Kidney tubule cell (primary cell): ENCODE data around the gene MCRIP2.

Experiments used
- DNase-seq: peaks from one replicate; pipeline ENCODE4 v3.0.0-alpha.2; 2018; ENCODE audit warnings: low spot score

MCRIP2 gene

DNA sequence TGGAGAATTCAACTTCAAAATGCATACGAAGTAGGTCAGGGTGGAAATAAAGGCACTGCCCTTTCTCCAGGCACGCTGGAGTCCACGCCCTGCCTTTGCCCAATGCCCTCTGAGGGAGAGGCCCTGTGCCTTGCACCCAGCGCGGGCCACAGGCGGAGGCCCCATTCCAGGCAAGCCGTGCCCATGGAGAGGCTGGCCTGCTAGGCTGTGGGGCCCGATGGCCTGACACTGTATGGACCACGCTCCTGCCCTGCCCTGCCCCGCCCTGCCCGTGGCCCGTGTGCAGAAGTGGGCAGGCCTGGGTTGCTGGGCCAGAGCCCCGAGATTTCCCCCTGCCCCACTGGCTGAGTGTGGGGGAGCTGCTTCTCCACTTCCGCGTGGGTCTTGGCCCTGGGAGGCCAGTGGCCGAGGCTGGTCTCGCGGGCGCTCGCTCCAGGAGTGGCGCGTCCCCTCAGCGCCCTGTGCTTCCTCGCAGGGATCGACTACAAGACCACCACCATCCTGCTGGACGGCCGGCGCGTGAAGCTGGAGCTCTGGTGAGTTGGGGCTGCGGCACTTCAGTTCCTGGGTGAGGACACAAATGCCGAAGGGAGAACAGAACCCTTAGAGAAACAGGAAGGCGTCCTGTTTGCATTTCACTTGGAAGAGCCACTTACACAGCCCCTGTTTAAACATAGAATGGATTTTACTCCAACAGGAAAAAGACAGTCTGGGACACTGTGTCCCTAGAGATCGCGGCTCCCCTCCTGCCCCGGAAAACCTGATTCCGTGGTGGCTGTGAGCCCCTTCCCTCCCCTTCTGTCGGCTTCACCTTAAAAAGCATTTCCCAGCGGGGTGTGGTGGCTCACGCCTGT, 24.7 kb upstream of the MCRIP2 start:
- no peak for DNase-seq

DNA sequence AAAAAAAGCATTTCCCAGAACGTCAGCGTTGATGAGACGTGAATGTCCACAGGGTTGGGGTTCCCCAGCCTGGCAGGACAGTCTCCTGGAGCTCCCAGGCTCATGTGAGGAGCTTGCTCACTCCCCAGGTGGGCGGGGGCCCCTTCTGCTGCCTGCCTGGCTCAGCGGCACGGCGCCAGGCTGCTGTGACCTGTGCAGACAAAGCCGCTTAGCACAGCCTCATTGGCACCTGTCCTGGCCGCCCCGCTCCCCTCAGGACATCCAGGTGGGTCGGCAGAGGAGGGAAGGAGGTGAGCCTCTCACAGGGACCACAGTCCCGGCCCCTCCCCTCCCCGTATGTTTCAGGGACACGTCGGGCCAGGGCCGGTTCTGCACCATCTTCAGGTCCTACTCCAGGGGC, 23.8 kb upstream of the MCRIP2 start:
- DNase-seq, result no peak

DNA sequence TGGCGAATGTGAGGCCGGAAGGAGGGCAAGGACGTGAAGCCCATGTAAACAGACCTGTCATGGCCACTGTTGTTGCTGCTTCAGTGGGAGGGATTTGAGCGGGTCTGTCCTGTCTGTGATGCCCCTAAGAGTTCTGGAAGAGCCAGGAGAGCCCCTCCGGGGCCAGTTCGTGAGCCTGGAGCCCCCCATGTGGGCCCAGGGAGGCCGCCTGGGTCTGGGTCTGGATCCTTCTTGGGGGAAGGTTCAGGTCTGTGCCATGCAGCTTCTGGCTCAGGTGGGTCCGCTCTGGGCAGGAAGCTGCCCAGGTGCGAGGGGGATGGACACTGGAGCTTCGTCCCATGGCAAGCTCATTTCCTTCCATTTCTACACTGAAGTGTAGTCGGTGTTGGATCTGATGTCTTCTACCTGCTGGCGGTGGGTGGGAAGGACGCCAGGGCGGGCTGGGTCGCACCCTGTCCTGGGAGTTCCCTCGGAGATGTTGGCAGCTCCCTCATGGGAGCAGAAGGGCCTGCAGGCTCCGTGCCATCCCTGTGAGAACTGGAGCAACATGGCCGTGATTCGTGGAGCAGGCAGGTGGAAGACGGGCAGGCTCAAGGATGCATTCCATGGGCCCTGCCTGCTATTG, 22.0 kb upstream of the MCRIP2 start:
- DNase-seq, result no peak

DNA sequence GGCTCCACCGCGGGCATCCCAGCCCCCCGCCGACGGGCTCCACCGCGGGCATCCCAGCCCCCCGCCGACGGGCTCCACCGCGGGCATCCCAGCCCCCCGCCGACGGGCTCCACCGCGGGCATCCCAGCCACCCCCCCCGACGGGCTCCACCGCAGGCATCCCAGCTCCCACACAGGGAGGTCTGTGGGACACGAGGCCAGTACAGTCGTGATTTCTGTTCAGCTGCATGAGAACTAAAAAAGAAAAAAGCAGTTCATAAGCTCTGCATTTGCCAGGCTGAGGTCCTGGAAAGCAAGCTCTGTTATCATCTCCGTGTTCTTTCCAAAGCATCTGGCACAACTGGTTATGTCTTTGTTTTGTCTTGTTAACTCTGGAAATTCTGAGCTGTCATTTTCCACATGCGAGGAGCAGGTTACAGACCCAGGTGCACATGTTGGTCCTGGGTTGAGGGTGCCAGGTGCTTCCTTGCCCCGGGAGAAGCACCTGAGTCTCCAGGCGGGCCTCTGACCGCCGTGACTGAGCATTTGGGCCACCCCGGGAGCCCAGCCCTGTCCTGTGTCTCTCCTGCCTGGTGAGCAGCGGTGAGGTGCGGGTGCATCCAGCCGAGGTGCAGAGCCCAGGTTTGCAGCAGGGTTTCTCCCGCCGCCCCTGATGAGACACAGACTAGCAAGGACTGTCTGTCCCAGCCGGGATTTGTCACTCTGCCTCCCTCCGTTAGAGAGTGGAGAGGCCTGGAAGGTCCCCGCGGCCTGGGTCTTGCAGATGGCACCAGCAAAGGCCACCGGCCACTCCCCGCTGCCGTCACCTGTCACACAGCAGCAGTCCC, 20.7 kb upstream of the MCRIP2 start:
- no peak for DNase-seq

DNA sequence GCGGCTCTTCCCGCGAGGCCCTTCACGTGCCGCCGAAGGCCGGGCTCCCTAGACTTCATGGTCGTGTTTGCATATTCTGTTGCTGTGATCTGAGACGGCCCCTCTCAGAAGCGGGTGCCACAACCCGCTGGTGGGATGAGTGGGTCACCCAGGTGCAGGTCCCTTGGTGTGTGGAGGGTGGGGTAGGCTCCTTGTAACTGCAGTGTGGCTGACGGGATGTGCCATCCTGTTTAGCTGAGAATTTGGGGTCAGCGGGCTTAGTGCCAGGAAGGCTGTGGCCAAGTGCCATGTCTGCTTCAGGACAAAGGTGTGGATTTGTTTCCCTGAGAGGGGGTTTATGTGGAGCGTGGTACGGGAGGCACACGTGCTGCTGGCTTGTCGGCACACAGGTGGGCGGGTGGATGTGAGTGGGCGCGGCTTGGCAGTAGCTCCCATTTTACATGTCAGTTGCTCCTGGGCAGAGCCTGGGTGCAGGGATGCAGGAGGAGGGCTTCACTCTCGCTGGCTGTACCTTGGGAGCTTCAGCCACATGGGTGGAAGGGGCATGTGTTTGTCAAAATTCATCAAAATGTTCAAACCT, 20.0 kb upstream of the MCRIP2 start:
- no peak for DNase-seq

DNA sequence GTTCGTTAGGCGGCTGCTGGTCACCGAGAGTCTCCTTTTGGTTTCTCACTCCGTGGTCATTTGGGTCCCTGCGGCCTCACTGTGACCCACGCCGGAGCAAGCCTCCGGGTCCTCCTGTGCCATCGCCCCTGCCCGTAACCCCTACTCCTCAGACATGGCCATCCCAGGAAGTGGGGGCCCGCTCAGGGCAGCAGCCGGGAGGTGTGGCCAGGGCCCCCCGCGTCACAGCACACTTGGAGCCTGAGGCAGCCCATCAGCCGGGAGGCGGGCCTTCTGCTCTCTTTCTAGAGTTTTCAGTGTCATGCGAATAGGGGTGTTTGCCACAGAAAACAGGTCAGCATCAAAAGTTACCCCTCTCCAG, 18.7 kb upstream of the MCRIP2 start:
- DNase-seq, result no peak

DNA sequence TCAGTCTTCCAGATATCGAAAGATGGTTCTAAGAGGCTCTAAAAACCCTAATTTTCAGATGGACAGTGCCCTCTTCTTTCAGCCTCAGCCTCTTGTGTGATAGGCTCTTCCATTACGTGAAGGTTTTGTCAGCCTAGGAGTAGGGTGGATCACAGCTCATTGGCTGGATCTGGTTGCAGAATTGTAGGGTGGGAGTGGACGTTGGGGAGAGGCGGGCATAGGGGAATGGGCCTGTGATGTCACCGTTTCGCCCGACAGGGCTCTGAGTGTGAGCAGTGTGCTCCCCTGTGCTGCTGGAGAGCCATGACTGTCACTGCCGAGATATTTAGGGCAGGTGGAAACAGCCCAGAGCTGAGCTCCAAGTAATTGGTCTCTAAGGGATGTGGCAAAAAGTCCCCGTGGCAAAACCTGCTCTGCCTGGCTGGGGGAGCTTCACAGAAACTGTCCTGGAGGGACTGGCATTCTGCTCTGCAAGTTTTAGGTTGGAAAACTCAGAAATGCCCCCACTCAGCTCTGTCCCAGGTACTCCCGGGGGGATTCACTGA, 17.0 kb upstream of the MCRIP2 start:
- DNase-seq, result no peak

DNA sequence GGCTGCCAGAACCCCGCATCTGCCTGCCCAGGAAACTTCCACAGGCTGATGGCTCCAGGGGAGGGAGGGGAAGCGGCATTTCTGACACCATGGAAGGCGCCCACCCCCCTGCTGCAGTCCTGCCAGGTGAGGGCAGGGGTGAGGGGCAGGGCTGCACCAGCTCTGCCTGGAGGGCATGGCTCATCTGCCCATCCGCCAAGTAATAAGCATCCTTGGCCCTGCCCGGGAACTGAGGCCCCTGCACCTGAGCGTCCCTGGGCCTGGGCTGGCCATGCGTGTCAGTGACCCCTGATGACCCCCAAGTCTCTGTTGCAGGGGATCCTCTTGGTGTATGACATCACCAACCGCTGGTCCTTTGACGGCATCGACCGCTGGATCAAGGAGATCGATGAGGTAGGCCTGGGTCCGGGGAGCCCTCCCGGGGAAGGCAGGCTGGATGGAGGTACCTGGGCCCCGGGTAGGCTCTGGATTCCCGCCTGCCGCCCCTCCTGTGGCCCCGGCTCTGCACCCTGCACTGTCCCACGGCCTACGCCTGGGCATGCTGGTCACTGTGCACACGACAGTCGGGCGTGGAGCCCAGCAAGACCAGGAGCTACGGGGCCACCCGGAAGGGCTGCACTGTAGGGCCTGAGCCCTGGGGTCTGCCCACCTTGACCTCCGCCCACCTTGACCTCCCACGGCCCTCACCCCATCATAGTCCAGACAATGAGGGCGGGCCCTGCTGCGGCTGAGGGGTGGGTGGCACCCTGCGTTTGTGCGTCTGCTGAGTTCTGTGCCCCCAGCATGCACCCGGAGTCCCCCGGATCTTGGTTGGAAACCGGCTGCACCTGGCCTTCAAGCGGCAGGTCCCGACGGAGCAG, 16.3 kb upstream of the MCRIP2 start:
- DNase-seq, result no peak

DNA sequence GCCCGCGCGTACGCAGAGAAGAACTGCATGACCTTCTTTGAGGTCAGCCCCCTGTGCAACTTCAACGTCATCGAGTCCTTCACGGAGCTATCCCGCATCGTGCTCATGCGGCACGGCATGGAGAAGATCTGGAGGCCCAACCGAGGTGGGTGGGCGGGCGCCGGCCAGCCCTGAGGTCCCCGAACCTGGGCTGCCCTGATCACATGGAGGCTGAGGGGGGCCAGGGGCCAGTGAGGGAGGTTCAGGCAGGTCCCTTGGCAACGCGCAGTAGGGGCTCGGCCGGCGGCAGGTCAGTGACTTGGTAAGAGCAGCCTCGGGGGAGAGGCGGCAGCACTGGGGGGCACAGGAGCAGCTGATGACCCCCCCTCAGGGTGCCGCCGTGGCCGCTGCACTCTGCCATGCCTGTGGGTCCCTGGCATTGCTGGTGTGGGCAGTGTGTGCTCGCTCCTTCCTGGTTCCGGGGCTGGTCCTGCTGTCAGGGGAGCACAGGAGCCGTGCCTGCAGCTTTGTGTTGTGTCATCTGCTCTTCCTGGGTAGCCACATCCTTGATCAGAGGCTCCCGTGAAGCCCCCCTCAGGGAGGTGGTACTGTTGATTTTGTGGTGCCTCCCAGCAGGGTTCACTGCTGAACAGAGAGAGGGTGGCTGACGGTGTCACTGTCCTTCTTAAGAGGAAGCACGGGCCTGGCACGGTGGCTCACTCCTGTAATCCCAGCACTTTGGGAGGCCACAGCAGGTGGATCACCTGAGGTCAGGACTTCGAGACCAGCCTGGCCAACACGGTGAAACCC, 15.5 kb upstream of the MCRIP2 start:
- no peak for DNase-seq

DNA sequence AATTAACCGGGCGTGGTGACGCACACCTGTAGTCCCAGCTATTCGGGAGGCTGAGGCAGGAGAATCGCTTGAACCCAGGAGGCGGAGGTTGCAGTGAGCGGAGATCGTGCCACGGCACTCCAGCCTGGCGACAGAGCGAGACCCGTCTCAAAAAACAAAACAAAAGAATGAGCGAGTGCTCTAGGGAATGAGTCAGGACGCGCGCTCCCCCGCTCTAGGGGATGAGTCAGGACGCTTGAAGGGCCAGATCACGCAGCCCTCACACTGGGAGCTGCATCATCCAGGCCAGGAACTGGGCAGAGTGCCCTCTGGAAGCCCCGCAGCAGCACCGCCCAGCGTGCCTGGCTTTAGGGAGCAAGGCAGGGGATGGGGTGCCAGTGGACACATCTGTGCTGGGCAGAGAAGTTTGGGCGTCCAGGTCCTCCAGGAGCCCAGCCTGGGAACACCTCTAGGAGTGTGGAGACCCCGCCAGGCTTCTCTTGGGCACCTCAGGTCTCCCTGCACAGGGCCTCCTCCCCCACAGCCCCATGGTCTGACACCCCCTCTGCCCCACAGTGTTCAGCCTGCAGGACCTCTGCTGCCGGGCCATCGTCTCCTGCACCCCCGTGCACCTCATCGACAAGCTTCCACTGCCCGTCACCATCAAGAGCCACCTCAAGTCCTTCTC, 14.7 kb upstream of the MCRIP2 start:
- peak; percentile 93 for DNase-seq

DNA sequence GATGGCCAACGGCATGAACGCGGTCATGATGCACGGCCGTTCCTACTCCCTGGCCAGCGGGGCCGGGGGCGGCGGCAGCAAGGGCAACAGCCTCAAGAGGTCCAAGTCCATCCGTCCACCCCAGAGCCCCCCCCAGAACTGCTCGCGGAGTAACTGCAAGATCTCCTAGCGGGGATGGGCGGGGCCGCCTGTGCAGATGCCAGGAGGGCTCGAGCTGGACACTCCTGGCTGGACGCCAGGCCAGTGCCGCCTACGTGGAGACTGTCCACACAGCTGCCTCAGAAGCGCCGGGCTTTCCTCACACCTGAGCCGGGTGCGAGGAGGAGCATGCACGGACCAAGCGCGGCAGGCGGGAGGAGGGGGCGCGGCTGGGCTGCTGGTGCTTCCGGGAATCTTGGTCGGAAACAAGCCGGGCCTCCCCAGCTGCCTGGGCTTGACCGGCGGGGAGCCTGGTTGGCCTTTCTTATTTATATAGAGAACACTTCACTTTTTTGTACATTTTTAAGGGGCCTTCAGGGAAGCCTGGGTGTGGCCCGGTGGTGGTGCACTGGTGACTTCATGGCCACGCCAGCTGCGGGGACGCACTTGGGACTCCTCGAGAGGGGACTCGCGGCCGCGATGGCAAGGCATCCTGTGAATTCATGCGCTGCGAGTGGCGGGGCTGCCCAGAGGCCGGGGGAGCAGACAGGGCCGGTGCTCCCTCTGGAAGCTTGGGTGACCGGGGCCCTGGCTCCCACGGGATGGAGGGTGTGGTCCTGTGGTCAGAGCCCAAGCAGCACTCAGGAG, 14.0 kb upstream of the MCRIP2 start:
- peak; percentile 75 for DNase-seq

DNA sequence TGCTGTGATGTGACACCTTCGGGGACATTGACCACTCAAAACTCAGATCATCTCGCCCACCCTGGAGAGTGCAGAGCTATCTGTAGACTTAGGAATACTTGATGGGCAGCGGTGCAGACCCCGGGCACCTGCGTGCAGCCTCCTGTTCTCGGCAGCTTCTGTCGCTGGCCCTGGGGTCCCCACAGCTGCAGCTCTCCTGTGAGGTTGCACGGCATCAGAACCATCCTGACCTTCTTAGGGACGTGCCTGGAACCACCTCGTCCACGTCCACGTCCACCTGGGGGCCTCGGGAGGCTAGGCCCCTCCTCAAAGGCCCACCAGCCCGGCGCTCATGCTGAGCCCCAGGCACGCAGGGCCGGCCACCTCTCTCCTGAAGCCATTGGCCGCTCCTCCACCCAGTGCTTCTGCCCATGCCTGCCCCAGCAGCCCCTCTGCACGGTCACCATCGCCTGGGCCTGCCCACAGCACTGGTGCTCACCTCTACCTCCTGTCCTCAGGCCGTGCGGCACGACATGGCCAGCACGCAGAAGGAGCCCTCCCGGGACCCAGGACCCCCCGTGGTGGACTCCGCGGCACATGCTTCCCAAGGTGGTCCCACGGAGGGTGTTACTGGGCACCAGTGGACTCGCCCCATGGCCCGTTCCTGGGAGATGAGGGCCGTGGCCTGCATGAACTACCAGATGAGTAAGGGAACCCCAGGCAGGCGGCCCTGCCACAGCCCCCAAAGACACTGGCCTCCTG, 13.1 kb upstream of the MCRIP2 start:
- DNase-seq, result no peak

DNA sequence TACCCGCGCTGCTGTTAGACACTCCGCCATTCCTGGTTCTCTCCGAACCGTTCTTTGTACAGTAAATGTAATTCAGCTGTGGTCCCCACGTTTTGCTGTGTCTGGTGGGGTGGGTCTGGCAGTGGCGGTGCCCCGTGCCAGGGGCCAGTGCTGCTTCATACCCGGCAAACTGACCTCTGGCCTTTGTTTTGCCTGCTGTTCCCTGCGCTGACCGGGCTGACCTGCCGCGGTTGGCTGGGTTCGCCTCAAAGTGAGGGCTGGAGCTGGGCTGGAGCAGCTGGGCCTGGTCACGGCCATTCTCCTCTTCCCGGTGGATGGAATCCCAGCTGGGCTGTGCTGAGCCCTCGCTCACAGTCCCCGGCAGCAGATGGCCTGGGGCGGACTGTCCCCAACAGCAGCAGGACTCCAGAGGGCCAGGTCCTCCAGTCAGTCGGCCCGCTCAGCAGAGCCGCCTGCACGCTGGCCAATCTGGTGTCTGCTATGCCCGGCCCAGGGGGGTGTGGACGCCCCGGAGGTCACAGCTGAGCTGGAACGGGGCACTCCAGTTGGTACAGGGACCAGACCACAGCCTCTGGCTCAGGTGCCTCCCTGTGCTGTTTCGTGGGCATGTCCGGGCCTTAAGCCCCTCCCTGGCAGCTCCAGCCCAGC, 12.3 kb upstream of the MCRIP2 start:
- no peak for DNase-seq

DNA sequence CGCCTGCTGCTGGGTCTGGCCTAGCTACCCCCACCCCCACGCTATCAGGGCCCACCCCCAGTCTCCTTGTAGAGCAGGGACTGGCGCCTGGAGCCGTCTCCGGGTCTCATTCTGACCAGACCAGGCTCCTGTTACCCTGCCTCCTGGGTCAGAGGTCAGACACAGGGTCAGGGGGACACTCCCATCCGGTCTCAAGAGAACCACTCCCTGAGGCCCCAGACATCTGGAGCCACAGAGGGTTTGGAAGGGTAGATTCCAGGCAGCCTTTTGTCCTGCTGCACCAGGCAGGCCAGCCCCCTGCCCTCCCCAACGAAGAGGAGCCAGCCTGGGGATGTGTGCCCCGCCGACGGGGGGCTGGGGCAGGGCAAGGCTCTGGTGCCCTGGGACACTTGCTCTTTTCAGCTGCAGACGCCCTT, 11.8 kb upstream of the MCRIP2 start:
- DNase-seq, result no peak

DNA sequence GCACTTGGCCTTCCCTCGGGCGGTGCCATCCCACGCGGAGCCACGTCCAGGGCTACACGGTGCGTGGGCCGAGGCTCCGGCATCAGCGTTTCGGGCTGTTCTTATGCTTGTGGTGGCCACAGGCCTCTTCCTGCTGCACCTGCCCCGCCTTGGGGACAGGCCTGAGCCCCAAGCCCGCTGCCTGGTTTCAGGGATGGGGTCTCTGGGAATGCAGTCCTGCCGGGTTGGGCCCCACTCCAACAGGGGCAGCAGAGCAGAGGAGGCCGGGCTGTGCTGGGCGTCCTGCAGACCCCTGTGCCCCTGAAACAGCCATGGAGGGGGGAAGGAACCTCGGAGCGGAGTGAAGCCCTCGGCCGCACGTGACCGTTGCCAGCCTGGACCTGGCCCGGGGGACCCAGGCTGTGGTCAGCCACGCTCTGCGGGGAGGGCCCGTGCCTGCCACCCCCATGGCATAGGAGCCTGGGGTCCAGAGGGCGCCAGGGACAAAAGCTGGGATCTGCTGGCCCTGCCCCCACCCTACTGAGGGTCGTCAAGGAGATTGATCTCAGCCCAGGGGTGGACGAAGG, 11.3 kb upstream of the MCRIP2 start:
- no peak for DNase-seq

DNA sequence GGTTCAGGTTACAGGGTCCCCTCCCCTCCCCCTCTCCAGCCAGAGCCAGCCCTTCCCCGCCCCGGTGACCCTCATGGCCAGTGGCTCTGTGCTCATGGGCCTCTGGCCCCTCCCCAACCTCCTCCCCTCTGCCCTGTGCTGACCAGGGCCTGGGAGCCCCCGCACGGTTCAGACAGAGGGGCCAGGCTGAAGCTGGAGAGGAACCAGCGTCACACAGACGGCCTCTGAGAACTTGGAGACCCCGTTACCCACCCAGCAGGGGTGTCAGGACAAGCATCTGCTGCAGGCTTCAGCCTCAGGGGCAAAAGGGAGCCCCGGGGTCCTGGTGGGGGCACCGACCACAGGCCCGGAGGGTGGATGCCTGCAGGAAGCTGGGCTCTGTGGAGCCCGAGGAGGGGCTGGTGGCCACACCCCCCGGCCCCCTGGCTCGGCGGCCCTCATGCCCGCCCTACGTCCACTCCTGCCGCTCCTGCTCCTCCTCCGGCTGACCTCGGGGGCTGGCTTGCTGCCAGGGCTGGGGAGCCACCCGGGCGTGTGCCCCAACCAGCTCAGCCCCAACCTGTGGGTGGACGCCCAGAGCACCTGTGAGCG, 10.7 kb upstream of the MCRIP2 start, which contains the start of gene WFIKKN1:
Gene WFIKKN1 (plus strand): TSS at position 171 of the 591 bp plus-strand sequence. CDS start 269 bp downstream, at position 440.
- DNase-seq, result peak; percentile 41

DNA sequence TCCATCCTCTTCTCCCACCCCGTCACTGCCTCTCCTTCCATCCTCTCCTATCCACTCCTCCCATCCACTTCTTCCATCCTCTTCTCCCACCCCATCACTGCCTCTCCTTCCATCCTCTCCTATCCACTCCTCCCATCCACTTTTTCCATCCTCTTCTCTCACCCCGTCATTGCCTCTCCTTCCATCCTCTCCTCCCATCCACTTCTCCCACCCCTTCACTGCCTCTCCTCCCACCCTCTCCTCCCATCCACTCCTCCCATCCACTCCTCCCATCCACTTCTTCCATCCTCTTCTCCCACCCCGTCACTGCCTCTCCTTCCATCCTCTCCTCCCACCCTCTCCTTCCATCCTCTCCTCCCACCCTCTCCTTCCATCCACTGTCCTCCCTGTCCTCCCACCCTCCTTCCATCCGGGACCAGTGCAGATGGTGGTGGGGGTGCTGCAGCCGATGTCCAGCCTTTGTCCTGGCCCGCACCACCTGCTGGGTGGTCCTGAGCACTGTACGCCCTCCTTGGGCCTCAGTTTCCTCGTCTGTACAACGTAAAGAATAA, 9.7 kb upstream of the MCRIP2 start:
- no peak for DNase-seq
